Rectal smooth muscle tissue (tissue), 1 donor: ENCODE results near the gene CLIC4.
A peak's percentile ranks its signal among the peaks of the same experiment; 100 is the strongest.
"Not testable (repeated sequence)": the region's sequence is repeated elsewhere in the genome, so short reads cannot be mapped to it uniquely, and the experiment has no call there.

ENCODE experiments used
- H3K27ac ChIP-seq: one replicate; pipeline ENCODE4 v1.7.0; 2013; ENCODE audit warnings: low read depth, low read length, inconsistent platforms
- H3K27me3 ChIP-seq: one replicate; pipeline ENCODE4 v1.7.0; 2013; ENCODE audit warnings: low read length; ENCODE audit not compliant: control insufficient read depth, insufficient read depth
- H3K36me3 ChIP-seq: one replicate; pipeline ENCODE4 v1.7.0; 2013; ENCODE audit warnings: low read length; ENCODE audit not compliant: control insufficient read depth, insufficient read depth
- H3K4me1 ChIP-seq: one replicate; pipeline ENCODE4 v1.7.0; 2013; ENCODE audit warnings: low read length; ENCODE audit not compliant: control insufficient read depth, insufficient read depth
- H3K4me3 ChIP-seq: one replicate; pipeline ENCODE4 v1.7.0; 2013; ENCODE audit warnings: low read length
- H3K9ac ChIP-seq: one replicate; pipeline ENCODE4 v1.7.0; 2013; ENCODE audit warnings: low read length

Gene CLIC4

DNA sequence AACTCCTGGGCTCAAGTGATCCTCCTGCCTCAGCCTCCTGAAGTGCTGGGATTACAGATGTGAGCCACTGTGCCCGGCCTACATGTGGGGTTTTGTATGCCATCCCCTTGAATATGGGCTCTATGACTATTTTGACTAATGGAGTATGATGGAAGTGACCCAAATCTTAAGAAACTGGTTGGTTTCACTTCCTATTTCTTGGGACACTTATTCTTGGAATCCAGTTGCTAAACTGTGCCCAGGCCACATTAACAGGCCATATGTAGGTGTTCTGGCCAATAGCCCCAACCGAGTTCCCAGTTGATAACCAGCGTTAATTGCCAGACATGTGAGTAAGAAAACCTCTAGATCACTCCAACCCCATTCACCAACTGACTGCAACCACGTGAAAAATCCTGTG lies 36.3 kb upstream of the CLIC4 start:
- Histone ChIP-seq H3K9ac (no peak overlapping the region), H3K27me3 (no peaks in the 10 kb centered on the region), H3K4me3 (no peak overlapping the region), H3K4me1 (peaks cover 4% of the 10 kb centered on the region), H3K36me3 (no peaks in the 10 kb centered on the region), H3K27ac (no peak overlapping the region)

DNA sequence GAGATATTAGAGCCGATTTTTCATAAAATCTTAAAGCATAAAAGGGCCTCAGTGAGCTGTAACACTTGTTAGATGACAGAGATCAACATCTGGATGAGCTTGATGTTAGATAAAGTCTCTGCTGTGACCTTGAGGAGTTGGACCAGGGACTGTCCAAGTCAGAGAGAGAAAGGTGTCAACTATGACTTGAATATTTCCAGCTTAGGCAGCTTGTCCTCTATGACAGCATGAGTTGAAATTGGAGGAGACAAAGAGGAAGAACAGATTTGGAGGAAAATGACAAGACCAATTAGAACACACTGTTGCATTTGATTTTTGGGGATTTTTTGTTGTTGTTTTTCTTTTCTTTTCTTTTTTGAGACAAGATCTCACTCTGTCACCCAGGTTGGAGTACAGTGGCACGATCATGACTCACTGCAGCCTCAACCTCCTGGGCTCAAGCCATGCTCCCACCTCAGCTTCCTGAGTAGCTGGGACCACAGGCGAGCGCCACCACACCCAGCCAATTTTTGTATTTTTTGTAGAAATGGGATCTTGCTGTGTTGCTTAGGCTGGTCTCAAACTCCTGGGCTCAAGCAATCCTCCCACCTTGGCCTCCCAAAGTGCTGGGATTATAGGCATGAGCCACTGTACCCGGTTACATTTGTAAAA lies 35.3 kb upstream of the CLIC4 start:
- H3K4me1 ChIP-seq, result peaks cover 4% of the 10 kb centered on the region

DNA sequence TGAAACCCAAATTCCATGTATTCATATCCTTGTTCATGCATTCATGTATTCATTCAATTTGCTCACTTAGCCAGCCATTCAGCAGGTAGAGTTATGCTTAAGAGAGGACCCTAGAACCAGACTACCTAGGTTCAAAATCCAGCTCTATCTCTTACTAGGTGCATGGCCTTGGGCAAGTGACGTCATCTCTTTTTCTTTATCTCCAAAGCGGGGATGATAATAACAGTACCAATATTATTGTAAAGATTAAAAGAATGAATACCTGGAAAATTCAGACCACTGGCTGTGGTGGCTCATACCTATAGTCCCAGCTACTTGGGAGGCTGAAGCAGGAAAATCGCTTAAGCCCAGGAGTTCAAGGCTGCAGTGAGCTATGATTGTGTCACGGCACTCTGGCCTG lies 33.9 kb upstream of the CLIC4 start:
- no peaks in the 10 kb centered on the region for H3K27me3 ChIP-seq
- no peaks in the 10 kb centered on the region for H3K4me1 ChIP-seq
- no peak overlapping the region for H3K4me3 ChIP-seq
- H3K9ac ChIP-seq, result no peak overlapping the region
- H3K27ac ChIP-seq, result no peak overlapping the region
- no peaks in the 10 kb centered on the region for H3K36me3 ChIP-seq

More for the DNA sequence above, 35.3 kb upstream of the CLIC4 start:
- Histone ChIP-seq H3K9ac (no peak overlapping the region), H3K36me3 (no peaks in the 10 kb centered on the region), H3K4me3 (no peak overlapping the region), H3K27ac (no peak overlapping the region), H3K27me3 (no peaks in the 10 kb centered on the region)

DNA sequence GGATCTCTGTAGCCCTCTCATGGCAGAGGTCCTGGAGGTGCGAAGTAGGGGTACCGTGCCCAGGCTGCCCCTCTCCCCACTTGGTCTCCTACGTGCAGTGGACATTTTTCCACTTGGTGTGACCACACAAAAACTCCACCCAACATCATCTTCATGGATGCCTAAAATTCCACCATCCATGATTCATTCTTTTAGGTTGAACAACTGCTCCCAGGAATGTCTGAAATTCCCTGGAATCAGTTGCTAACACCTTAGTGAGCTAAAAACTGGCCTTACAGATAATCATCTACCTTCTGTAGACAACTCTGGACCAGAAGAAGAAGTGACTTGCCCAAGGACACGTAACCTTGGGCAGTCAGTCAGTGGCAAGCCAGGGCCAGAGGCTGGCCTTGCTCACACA lies 32.1 kb upstream of the CLIC4 start:
- H3K36me3 ChIP-seq, result no peaks in the 10 kb centered on the region
- no peaks in the 10 kb centered on the region for H3K27me3 ChIP-seq
- H3K4me1 ChIP-seq, result no peaks in the 10 kb centered on the region
- H3K4me3 ChIP-seq, result no peak overlapping the region
- no peak overlapping the region for H3K27ac ChIP-seq
- no peak overlapping the region for H3K9ac ChIP-seq

DNA sequence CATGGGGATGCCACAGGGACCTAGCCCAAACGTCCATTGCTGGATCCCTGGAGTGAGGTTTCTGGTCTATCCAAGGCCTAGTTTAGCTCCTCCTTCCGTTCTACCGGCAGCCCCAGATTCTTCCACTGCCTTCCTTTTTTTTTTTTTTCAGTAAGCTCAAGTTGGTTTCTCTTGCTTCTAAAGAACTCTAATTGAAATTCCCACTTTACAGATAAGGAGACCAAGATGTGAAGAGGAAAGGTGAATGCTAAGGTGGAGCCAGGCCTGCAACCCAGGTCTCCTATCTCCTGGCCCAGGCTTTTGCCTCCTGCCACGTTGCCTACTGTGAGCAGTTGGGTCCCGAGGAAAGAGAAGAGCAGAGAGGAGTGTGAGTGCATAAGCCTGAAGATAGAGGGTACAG lies 31.5 kb upstream of the CLIC4 start:
- Histone ChIP-seq H3K27me3 (no peaks in the 10 kb centered on the region), H3K36me3 (no peaks in the 10 kb centered on the region), H3K4me3 (no peak overlapping the region), H3K9ac (no peak overlapping the region), H3K27ac (no peak overlapping the region), H3K4me1 (no peaks in the 10 kb centered on the region)

DNA sequence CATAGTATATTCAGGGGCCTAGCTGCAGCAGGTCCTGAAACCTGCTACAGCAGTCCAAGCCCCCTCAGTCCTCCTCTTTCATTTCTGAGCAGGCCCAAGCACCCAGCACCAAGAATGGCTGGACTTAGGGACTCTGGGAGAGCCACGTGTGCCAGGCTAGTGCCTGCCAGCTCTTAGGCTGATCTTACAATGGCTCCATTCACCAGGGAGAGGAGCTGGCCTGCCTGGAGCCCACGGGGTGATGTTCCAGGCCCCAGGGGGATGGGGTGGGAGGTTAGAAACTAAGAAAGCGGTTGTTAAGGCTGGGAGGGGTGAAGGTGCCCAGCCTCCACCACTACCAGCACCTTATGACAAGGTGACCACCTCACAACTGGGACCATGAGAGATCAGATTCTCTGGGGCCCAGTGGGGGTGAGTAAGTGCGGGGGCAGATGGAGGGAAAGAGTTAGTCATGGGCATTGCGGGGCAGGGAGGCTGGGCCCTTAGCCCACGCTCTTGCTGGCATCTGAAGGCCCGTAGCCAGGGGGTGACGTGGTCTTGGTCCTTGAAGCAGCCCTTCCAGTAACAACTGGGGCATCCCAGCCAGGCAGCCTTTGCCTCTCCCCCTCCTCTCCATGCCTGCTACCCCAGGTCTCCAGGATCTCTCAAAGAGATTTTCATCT lies 30.3 kb upstream of the CLIC4 start:
- H3K27me3 ChIP-seq, result no peaks in the 10 kb centered on the region
- no peaks in the 10 kb centered on the region for H3K36me3 ChIP-seq
- H3K27ac ChIP-seq, result peak overlapping the region; percentile 52
- H3K4me1 ChIP-seq, result no peaks in the 10 kb centered on the region
- H3K4me3 ChIP-seq, result no peak overlapping the region
- H3K9ac ChIP-seq, result no peak overlapping the region

DNA sequence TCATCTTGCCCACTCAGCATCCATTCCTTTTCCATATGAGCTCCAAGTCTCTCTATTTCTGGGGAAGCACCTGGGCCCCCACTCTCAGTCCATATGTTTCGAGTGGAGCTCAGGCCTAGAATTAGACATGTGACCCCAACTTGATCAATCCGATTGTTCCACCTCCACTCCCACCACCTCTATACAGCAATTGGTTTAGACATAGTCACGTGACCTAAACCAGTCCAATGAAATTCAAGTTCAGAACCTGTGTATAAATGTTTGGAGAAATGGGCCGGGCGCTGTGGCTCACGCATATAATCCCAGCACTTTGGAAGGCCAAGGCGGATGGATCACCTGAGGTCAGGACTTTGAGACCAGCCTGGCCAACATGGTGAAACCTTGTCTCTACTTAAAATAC lies 29.6 kb upstream of the CLIC4 start:
- Histone ChIP-seq H3K27ac (no peak overlapping the region), H3K4me3 (no peak overlapping the region), H3K4me1 (no peaks in the 10 kb centered on the region), H3K27me3 (no peaks in the 10 kb centered on the region), H3K36me3 (no peaks in the 10 kb centered on the region), H3K9ac (no peak overlapping the region)

DNA sequence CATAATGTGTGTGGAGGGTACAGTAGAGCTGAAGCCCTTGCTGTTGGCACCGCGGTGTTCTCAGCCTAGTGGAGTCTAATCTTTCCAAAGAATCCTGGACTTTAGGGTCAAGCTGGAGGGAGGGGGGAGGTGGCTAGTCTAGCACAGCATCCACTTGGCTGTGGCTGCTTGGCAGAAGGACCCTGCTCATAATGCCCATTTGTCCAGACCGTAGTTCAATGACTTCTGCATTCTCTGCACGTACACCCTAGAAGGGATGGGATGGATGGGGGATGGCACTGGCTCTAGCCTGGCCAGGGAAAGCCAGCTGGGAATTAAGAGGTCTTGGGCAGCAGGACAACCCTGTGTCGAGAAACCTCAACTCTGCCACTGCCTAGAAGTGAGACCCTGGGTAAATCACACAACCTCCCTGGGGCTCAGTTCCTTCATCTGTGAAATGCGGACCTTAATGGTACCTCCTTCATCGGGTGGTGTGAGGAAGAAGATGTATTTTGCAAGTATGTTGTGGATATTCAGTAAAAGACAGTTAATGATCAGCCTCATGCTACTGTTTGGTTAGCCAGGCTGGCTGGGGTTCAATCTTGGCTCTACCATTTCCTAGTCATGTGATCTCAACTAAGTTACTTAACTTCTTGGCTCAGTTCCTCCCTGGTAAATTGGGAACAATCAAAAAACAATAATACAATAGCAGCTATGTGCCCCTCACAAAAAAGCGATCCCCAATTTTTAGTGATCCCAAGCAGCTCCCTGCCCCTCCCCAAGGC lies 27.2 kb upstream of the CLIC4 start:
- no peaks in the 10 kb centered on the region for H3K27me3 ChIP-seq
- no peak overlapping the region for H3K9ac ChIP-seq
- H3K36me3 ChIP-seq, result no peaks in the 10 kb centered on the region
- H3K27ac ChIP-seq, result no peak overlapping the region
- no peaks in the 10 kb centered on the region for H3K4me1 ChIP-seq
- H3K4me3 ChIP-seq, result no peak overlapping the region

DNA sequence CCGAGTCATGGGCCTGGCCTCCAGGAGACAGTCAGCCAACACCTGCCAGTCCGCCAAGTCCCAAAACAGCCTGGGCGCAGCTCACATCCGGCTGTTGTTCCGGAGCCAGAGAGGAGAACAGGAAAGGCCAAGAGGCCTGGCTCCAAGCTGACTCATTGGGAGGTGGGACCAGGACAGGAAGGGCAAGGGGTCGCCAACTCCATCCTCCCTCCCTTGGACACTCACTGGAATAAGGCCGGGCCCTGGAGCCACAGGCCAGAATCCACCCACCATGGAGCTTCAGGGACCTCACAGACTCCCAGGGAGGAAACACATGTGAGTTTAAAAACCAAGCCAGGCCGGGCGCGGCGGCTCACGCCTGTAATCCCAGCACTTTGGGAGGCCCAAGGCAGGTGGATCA lies 25.1 kb upstream of the CLIC4 start:
- Histone ChIP-seq H3K27me3 (no peaks in the 10 kb centered on the region), H3K4me1 (no peaks in the 10 kb centered on the region), H3K9ac (no peak overlapping the region), H3K4me3 (no peak overlapping the region), H3K36me3 (no peaks in the 10 kb centered on the region), H3K27ac (no peak overlapping the region)

DNA sequence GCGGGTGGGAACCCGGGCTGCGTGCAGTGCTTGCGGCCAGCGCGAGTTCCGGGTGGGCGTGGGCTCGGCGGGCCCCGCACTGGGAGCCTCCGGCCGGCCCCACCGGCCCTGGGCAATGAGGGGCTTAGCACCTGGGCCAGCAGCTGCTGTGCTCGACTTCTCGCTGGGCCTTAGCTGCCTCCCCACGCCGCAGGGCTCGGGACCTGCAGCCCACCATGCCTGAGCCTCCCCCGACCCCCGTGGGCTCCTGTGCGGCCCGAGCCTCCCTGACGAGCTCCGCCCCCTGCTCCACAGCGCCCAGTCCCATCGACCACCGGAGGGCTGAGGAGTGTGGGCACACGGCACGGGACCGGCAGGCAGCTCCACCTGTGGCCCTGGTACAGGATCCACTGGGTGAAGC lies 23.7 kb upstream of the CLIC4 start:
- Histone ChIP-seq H3K36me3 (no peaks in the 10 kb centered on the region), H3K4me1 (no peaks in the 10 kb centered on the region), H3K27ac (no peak overlapping the region), H3K9ac (no peak overlapping the region), H3K4me3 (no peak overlapping the region), H3K27me3 (no peaks in the 10 kb centered on the region)

DNA sequence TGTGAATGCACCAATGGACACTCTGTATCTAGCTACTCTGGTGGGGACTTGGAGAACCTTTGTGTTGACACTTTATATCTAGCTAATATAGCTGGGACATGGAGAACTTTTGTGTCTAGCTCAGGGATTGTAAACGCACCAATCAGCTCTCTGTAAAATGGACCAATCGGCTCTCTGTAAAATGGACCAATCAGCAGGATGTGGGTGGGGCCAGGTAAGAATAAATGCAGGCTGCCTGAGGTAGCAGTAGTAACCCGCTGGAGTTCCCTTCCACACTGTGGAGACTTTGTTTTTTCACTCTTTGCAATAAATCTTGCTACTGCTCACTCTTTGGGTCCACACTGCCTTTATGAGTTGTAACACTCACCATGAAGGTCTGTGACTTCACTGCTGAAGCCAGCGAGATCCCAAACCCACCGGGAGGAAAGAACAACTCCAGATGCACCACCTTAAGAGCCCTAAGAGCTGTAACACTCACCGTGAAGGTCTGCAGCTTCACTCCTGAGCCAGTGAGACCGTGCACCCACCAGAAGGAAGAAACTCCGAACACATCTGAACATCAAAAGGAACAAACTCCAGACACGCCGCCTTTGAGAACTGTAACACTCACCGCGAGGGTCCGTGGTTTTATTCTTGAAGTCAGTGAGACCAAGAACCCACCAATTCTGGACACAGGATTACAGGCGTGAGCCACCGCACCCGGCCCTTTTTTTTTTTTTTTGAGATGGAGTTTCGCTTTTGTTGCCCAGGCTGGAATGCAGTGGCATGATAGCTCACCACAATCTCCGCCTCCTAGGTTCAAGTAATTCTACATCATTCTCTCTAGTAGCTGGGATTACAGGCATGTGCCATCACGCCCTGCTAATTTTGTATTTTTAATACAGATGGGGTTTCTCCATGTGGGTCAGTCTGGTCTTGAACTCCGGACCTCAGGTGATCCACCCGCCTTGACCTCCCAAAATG lies 22.9 kb upstream of the CLIC4 start:
- H3K27me3 ChIP-seq, H3K4me1 ChIP-seq, H3K36me3 ChIP-seq, H3K27ac ChIP-seq, H3K9ac ChIP-seq, H3K4me3 ChIP-seq: not testable (repeated sequence)
